ENCODE results near the gene MSRB3.

DNA sequence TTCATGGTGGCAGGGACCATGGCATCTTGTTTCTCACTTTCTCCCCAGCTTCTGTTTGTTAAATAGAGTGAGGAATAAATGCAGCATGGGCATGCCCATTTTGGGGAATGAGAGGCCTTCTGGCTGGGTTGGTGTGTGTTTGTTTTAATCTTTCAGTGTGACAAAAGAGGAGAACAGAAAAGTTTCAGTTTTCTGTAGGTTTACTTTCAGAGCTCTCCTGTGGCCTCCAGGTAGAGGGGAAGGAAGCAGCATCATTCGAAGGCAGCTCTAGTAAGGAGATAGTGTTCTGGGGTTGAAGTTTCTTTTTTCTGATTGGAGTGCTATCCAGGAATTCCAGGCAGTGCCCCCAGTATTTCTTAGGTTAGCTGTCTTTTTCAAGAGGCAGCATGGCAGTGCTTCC lies 15.3 kb downstream of the MSRB3 start:
- TF ChIP-seq, protein P1, sequence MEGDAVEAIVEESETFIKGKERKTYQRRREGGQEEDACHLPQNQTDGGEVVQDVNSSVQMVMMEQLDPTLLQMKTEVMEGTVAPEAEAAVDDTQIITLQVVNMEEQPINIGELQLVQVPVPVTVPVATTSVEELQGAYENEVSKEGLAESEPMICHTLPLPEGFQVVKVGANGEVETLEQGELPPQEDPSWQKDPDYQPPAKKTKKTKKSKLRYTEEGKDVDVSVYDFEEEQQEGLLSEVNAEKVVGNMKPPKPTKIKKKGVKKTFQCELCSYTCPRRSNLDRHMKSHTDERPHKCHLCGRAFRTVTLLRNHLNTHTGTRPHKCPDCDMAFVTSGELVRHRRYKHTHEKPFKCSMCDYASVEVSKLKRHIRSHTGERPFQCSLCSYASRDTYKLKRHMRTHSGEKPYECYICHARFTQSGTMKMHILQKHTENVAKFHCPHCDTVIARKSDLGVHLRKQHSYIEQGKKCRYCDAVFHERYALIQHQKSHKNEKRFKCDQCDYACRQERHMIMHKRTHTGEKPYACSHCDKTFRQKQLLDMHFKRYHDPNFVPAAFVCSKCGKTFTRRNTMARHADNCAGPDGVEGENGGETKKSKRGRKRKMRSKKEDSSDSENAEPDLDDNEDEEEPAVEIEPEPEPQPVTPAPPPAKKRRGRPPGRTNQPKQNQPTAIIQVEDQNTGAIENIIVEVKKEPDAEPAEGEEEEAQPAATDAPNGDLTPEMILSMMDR (conservative IDR thresholded peaks at IDR 0.05; ENCODE audit: low read depth, low read length), result no peak
- TF ChIP-seq EZH2phosphoT487 (IDR thresholded peaks at IDR 0.05; ENCODE audit: borderline replicate concordance, low read length), result no peak
- TF ChIP-seq EZH2 (IDR thresholded peaks at IDR 0.05; ENCODE audit: low read length, unreplicated experiment), result no peak

Measured in PC-3 (cell line).